HL-60/S4 treated with retinoic acid at 250 ng/mL for 4 days and 3 days (cell line): ENCODE data around the gene PNRC2.

Source experiments
- in situ Hi-C: fragments of 300-500 bp; cut with MboI; formaldehyde crosslinking; loops from 2 replicates; pipeline ENCODE4 v1.7.0; 2022; ENCODE audit warnings: low sequenced_read_pairs

Gene PNRC2, protein sequence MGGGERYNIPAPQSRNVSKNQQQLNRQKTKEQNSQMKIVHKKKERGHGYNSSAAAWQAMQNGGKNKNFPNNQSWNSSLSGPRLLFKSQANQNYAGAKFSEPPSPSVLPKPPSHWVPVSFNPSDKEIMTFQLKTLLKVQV

DNA sequence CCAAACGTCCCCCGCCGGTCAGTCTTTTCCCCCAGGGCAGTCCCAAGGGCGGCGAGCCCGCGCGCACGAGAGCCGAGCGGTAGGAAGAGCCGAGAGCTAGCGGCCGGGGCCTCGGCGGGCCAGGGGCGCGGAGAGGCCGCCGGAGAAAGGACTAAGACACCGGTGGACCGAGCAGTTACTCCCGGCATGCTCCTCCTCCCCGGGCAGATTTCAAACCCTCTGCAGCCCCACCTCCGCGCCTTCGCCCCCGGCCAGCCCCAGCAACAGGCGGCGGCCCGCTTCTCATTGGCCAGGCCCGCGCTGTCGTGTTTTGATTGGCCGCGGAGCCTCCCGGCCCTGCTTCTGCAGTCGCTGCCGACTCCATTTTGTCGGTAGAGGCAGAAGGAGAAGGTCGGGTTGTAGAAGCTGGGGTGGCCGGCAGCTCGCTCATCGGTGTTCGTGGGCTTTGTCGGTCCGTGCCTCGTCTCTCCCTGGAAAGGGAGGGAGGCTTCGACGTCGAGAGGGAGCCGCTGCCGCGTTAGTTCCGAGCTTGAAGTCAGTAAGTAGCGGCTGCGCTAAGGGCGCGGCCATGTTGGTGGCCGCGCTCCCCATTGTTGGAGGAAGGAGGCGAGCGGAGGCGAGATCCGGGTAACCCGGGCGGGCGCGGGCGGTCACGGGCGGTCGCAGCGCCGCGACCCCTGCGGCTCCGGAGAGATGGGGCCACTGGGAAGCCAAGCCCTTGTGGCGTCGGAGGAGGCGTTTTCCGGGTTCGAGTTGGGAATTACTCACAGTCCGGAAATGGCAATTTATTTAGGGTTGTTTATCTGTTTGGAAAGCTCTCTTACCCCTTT lies at the start of gene PNRC2:
Gene PNRC2 (plus strand): TSS at position 368 of the 830 bp plus-strand sequence. CDS start 1,630 bp downstream, outside the sequence.
- in situ Hi-C loops: no loop called here

DNA sequence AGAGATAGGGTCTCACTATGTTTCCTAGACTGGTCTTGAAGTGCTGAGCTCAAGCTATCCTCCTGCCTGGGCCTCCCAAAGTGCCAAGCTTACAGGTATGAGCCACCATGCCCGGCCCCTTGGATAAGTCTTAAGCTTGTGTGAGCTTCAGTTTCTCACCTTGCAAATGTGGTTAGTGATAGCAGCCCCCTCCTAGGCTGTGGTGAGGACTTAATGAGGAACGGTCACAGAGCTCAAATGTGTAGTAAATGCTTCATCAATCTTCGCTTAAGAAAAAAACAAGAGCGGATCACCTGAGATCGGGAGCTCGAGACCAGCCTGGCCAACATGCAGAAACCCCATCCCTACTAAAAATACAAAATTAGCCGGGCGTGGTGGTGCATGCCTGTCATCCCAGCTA lies 49.5 kb upstream of the PNRC2 start:
- in situ Hi-C loops: loop anchor here (10.0 kb wide), 1 partner anchor 105 kb away; the partner anchor contains the start of gene GALE

DNA sequence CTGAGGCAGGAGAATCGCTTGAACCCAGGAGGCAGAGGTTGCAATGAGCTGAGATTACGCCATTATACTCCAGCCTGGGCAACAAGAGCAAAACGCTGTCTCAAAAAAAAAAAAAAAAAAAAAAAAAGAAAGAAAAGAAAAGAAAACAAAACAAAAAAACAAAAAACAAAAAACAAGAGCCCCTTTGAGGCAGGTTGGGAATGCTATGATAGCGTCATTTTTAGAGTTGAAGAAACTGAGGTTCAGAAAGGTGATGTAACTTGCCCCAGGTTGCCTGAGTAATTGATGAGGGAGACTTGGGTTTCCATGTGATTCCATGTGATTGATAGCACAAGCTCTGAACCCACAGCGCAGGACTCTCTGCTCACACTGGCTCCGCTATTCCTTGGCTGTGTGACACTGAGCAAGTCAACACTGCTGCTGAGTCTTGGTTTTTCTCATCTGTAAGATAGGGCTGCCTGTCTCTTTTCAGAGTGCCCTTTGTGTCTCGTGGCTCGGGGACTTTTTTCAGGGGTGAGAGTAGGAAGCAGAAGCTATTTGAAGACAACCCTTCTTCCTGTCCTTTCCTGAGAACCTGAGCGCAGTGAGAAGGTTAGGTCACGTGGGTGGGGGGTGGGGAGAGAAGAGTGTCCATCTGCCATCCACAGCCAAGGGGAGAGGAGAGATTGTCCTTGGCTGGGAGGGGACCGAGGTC lies 48.9 kb upstream of the PNRC2 start:
- in situ Hi-C loops: loop anchor here (10.0 kb wide), 1 partner anchor 106 kb away; the partner anchor contains the start of gene GALE

DNA sequence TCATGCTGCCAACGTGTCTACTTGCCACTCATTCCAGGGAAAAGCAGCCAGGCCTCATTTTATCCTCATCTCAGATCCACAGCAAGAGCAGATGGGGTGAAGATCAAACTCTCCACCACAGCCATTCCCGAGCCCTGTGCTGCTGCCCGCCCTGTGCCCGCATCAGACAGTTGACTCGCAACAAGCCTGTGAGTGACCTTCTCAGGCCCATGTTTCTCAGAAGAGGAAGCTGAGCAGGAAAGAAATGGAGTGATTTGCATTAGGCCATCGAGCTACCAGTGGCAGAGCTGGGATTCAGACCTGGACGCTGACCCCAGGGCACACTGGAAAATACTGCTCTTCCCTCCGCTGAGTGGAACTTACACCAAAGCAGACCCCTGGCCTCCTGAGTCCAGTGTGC lies 47.7 kb upstream of the PNRC2 start:
- in situ Hi-C loops: loop anchor here (10.0 kb wide), 1 partner anchor 107 kb away; the partner anchor contains the start of gene GALE

DNA sequence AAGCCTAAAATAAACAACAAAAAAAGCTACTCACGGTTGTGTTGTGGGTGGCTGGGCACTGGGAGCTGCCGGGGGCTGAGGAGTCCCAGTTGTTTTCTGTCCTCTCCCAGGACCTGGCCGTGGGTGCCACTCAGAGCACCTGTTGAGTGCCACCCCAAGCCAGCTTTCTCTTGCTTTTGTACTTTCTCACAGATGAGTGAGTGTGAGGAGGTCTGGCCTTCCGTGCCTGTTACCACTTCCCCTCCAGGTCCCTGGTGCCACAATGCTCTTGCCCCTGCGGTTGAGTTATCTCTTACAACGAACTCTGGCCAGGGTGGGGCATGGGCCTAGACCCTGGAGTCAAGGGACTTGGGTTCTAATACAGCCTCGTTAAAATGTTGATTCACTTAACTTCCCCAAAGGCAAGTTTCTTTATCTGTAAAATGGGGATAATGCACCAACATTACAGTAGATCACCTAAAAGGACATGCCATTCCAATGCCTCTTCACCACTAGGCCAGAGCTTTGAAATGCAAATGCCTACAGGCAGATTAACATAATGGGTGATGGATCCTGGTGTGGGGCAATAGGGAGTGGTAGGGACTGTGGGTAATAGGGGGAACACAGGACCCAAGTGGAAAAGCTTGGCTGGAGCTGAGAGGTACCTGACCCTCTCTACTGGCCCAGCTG lies 46.3 kb upstream of the PNRC2 start, which contains the start of gene CNR2:
Gene CNR2 (minus strand): TSS at position 151 of the 669 bp plus-strand sequence. CDS start 37,745 bp downstream, outside the sequence.
- in situ Hi-C loops: loop anchor here (10.0 kb wide), 1 partner anchor 109 kb away; the partner anchor contains the start of gene GALE

DNA sequence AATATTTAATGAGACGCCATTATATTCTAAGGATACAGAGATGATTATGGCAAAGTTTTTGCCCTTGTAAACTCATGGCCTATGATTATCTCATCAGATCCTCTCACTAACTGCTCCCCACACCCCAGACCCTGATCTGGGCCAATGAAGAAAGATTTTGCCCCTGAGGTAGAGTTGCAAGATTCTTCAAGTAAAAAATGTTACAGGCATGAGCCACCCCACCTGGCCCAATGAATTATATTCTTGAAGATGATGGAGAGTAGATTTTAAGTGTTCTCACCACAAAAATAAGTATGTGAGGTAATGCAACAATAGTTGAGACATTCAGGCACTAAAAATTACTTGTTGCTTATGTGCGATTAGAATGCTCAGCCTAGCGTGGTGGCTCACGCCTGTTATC lies 44.7 kb upstream of the PNRC2 start:
- in situ Hi-C loops: loop anchor here (10.0 kb wide), 1 partner anchor 110 kb away; the partner anchor contains the start of gene GALE

DNA sequence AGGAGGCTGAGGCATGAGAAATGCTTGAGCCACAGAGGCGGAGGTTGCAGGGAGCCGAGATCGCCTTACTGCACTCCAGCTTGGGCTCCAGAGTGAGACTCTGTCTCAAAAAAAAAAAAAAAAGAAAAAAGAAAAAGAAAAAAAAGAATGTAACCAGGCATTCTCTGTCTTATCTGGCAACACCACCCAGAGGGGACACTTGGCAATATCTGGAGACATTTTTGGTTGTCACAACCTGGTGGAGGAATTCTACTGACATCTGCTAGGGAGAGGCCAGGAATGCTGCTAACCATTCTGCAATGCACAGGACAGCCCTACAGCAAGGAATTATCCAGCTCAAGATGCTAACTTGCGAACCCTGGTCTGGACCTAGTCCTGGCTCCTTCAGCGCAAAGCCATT lies 44.2 kb upstream of the PNRC2 start:
- in situ Hi-C loops: loop anchor here (10.0 kb wide), 1 partner anchor 111 kb away; the partner anchor contains the start of gene GALE

DNA sequence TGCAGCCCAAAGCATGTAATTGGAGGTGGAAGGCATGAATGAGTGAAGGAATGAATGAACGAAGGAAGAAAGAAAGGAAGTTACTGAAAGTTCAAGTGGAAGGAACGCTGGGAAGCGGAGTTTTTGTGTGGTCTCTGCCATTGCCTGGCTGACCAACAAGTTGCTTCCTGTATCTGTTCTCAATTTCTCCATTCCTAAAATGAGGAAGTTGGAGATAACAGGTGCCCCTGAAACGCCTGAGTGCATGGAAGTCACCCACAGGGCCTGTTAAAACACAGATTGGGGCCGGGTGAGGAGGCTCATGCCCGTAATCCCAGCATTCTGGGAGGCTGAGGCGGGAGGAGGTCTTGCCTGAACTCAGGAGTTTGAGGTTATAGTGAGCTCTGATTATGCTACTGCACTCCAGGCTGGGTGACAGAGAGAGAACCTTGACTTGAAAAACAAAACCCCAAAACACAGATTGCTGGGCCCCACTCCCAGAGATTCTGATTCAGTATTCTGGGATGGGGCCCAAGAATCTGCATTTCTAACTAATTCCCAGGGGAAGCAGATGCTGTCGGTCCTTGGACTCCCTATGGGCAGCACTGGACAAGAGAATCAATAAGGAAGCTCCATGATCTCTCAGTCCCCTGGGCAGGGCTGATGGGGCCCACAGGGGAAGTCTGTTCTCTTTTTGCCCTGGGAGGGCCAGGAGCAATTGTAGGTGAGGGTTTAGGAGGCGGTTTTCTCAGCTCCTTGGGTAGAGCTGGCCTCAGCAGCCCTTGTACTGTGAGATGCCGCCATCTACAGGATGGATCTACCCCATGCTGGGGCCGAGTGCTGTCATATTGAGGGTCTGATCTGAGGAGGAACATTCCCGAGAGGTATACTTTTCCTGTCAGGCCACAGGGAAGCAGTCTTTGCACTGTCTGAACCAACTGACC lies 43.2 kb upstream of the PNRC2 start:
- in situ Hi-C loops: loop anchor here (10.0 kb wide), 1 partner anchor 112 kb away; the partner anchor contains the start of gene GALE

DNA sequence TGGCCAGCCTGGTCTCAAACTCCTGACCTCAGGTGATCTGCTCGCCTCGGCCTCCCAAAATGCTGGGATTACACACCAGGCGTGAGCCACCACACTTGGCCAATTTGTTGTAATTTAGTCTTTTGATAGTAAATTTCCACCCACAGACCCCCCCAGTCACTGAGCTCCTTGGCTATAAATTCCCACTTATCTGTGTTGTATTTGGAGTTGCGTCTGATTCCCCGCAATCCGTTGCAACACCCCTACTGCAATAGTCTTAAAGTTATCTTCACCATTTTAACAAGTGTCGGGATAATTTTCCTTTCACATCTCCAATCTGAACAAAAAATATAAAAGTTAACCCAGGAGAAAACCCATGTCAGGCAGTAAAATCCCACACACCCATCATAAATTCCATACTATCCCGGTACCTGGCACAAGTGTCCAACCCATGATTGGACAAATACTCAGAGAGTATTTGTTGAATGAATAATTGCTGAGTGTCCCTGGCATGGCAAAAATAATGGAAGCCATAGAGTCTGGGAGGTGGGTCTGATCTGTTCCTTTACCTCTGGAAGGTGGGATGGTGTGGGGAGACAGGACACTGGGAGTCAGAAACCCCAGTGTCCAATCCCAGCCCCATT lies 37.2 kb upstream of the PNRC2 start:
- in situ Hi-C loops: no loop called here

DNA sequence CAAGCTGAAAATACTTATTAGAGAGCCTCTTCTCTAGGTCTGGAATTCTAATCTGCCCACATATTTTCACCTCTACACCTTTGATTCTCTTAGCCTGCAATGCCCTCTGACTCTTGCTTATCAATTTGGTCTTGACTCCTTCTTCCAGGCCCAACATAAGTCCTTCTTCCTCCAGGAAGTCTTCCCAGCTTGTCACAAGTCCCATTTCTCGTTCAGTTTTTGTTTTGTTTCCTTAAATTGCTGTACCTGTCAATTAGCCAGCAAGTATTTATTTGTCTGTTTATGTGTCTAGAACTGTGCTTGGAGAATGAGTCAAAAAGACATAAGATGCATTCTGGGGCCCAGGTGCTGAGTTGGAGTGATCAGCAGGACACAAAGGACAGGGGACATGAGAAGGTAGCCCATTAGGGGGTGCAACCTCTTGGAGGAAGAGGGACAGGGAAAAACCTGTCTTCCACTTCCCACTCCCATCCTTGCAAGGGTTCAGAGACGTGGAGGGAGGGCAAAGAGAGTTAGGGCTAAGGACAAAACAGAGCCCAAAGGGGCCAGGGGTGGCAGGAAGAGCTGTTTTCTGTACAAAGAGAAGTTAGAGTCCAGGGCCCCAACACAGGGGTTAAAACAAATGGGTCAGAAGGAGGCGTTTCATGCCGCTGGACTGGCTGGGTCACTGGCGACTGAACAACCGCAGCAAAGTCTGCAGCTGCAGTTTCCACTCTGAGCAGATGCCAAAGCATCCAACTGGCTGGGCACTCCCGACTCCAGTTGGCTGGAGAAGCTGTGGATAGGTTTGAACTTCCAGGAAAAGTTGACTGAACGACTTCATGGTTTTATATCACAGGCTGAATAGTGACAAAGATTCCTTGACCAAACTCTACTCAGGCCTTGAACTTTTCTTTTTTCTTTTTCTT lies 35.8 kb upstream of the PNRC2 start:
- in situ Hi-C loops: no loop called here

DNA sequence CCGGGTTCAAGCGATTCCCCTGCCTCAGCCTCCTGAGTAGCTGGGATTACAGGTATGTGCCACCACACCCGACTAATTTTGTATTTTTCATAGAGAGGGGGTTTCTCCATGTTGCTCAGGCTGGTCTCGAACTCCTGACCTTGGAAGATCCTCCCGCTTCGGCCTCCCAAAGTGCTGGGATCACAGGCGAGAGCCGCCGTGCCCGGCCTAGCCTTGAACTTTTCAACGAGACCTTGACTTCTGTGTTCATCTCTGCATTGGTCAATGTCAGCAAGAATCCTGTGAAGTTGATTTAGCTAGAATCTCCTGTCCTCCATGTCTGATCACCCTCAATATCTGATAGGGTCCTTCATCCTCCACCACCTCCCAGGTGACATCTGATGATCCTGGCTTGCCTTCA lies 35.0 kb upstream of the PNRC2 start:
- in situ Hi-C loops: no loop called here

DNA sequence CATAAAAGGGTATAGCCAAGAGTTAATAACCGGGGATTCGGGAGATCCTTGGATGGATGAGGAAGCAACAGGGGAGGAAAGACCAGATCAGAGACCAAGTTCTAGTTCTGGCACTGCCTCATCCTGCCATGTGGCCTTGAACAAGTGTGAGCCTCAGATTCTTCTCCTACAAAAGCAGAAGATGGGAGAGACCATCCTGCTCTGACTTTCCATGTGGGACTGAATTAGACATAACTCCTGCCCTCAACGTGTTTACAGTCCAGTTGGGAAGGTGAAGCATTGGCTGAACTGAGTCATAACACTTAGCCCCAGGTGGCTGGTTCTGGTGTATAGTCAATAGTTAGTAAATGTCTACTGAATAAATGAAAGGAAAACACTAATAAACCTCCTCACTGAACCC lies 34.3 kb upstream of the PNRC2 start:
- in situ Hi-C loops: no loop called here

DNA sequence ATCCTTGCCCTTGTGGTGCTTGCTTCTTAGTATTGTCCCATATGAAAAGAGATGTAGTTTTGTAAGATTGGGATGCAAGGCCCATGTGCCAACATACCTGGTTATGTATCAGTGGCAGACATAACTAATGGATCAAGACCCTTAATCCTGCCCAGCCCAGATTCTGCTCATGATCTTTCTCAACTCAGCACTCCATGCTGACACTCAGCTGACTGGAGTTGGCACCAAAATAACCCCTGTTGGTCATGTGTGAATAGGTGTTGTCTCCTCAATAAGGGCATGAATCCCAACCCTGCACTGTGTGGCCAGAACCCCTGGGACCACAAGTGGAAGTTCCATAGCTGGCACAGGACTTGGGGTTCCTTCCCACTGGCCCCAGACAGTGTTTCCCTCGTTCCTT lies 32.5 kb upstream of the PNRC2 start:
- in situ Hi-C loops: no loop called here

DNA sequence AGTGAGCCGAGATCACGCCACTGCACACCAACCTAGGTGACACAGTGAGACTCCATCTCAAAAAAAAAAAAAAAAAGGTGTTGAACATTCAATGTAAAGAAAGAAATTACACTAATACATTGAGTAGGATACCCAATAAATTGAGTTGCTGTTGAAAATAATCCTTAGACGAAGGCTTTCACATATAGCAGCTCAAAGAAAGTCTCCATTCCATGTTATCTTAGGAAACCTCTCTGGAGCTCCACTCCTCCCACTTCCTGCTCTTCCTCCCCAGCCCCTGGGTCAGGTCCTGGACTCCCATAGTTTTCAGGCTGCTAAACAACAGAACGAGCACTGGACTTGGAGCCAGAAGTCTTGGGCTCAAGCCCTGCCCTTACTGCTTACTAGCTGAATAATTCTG lies 30.8 kb upstream of the PNRC2 start:
- in situ Hi-C loops: no loop called here

DNA sequence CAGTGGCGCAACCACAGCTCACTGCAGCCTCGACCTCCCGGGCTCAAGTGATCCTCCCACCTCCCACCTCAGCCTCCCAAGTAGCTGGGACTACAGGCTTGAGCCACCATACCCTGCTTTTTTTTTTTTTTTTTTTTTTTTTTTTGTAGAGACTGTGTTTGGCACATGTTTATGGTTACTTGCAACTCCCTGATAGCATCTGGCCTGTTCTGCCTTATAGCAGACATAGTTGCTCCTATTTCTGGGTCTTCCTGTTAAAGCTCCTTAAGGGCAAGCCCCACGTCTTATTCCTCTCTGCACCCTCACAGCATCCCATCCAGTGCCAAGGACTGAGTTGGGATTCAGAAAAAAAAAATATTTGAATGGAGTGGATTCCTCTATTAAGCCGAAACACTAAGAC lies 29.4 kb upstream of the PNRC2 start:
- in situ Hi-C loops: no loop called here

DNA sequence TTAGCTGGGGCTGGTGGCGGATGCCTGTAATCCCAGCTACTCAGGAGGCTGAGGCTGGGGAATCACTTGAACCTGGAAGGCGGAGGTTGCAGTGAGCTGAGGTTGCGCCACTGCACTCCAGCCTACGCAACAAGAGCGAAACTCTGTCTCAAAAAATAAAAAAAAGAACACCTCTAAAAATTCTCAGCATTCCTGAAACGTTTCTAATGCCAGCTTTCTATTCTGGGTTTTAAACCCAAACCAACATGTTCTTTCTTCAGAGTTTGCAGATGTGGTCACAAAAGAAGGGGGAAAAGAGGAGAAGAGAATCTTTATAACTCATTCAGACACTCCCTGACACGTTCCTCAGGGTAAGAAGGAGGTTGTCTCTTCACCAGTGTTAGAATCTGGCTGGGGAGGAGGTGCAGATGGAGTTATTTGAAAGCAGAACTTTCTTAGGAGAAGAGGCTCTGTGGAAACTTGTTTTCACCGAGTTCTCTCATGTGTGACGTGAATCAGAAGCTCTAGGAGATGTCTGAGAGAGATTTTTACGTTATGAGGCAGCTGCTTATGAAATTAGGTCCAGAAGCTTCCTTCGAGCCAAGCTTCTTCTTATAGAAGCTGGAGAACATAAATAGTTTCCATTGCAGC lies 28.7 kb upstream of the PNRC2 start:
- in situ Hi-C loops: no loop called here

DNA sequence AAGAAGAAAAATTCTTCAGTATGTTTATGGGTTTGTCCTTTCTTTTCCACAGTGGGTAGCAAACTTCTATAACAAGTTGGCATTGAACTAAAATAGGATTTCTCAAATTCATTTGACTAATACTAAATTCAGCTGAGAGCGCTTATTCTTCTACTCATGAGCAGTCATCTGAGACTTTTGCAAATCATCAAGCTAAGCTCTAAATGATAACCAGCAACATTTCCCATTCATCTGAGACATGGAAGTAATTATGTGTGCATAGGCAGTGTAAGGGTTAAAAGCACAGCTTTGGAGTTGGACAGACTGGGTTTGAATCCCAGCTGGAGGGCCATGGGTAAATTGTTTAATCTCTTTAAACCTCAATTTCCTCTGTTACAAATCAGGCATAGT lies 28.1 kb upstream of the PNRC2 start:
- in situ Hi-C loops: no loop called here
